H1 (cell line): ENCODE measurements around the gene KYNU. TPM values are rescaled to one million over a fixed set of nuclear protein-coding genes. Genes with fewer than 3 reads are reported as not detected.

Experiments
- CTCF ChIA-PET: fragments of 300-600 bp; sonication (Branson Sonifier 250); formaldehyde crosslinking; loops from one replicate; lab custom pipeline; 2021; ENCODE audit not compliant: partially characterized antibody; lab: Charles Lee
- POLR2A ChIA-PET: fragments of 300-600 bp; sonication (Branson Sonifier 250); formaldehyde crosslinking; loops from one replicate; lab custom pipeline; 2021; ENCODE audit warnings: inconsistent platforms; ENCODE audit not compliant: partially characterized antibody; lab: Charles Lee
- DNase-seq, 2 experiments: peaks; one replicate each; pipeline versions ENCODE4 v3.0.0 to v3.0.0-alpha.2; 2010 to 2022; ENCODE audit warnings: low spot score in 2 of 2, low read depth in 1 of 2, mixed read lengths in 1 of 2
- FAIRE-seq: peaks from 2 replicates; lab custom pipeline; 2011; peaks lifted over from hg19 to GRCh38; lab: Jason Lieb, UNC
- H2AFZ ChIP-seq: 2 replicates; pipeline ENCODE4 v1.8.1; 2012; ENCODE audit warnings: low read length, inconsistent platforms
- H2AK5ac ChIP-seq: 2 replicates; pipeline ENCODE4 v1.6.1; 2013; ENCODE audit warnings: low read depth, low read length
- H2BK120ac ChIP-seq: replicated peaks from 2 replicates; pipeline ENCODE3; 2013; ENCODE audit warnings: low read depth, low read length, inconsistent platforms
- H2BK12ac ChIP-seq: 2 replicates; pipeline ENCODE4 v1.6.1; 2013; ENCODE audit warnings: low read depth, low read length
- H2BK15ac ChIP-seq: 2 replicates; pipeline ENCODE4 v1.6.1; 2013; ENCODE audit warnings: low read length
- H2BK20ac ChIP-seq: 2 replicates; pipeline ENCODE4 v1.6.1; 2013; ENCODE audit warnings: low read length
- H2BK5ac ChIP-seq: 2 replicates; pipeline ENCODE4 v1.6.1; 2013; ENCODE audit warnings: low read depth, low read length
- H3K14ac ChIP-seq: 2 replicates; pipeline ENCODE4 v1.6.1; 2013; ENCODE audit warnings: inconsistent platforms; ENCODE audit not compliant: insufficient read length
- H3K18ac ChIP-seq: 2 replicates; pipeline ENCODE4 v1.6.1; 2013; ENCODE audit warnings: low read length; ENCODE audit errors: extremely low read depth
- H3K23ac ChIP-seq: 2 replicates; pipeline ENCODE4 v1.6.1; 2013; ENCODE audit warnings: inconsistent platforms; ENCODE audit not compliant: insufficient read length
- H3K23me2 ChIP-seq: 2 replicates; pipeline ENCODE4 v1.6.1; 2013; ENCODE audit warnings: low read depth, low read length
- H3K27ac ChIP-seq: 2 replicates; pipeline ENCODE4 v1.6.1; 2011; ENCODE audit warnings: low read depth, low read length, inconsistent platforms
- H3K27me3 ChIP-seq, 4 experiments: replicated peaks in 1 of 4; 1 replicate in 1 of 4; 2 replicates in 3 of 4; pipeline versions ENCODE4 v1.6.1 to v1.8.1; 2011 to 2013; ENCODE audit warnings: low read length in 3 of 4, mild to moderate bottlenecking in 3 of 4, inconsistent platforms in 2 of 4, mixed read lengths in 2 of 4, moderate library complexity in 1 of 4; ENCODE audit not compliant: control insufficient read depth in 3 of 4, insufficient read depth in 3 of 4; ENCODE audit errors: extremely low read depth in 1 of 4
- H3K36me3 ChIP-seq, 4 experiments: 2 replicates each; pipeline versions ENCODE4 v1.6.1 to v1.8.1; 2011 to 2013; ENCODE audit warnings: mild to moderate bottlenecking in 4 of 4, low read length in 3 of 4, moderate library complexity in 2 of 4, control low read depth in 1 of 4, inconsistent platforms in 1 of 4; ENCODE audit not compliant: insufficient read depth in 4 of 4, control insufficient read depth in 2 of 4
- H3K4ac ChIP-seq: replicated peaks from 2 replicates; pipeline ENCODE3; 2013; ENCODE audit warnings: low read length, low read depth, mixed read lengths, inconsistent platforms; ENCODE audit not compliant: insufficient read length
- H3K4me1 ChIP-seq, 4 experiments: replicated peaks in 1 of 4; 1 replicate in 1 of 4; 2 replicates in 3 of 4; pipeline versions ENCODE4 v1.6.1 to v1.8.1; 2011 to 2013; ENCODE audit warnings: low read length in 3 of 4, inconsistent platforms in 2 of 4, mixed read lengths in 1 of 4; ENCODE audit not compliant: insufficient read depth in 4 of 4, control insufficient read depth in 3 of 4
- H3K4me2 ChIP-seq, 2 experiments: 2 replicates each; pipeline versions ENCODE4 v1.6.1 to v1.8.1; 2011 to 2013; ENCODE audit warnings: low read depth in 2 of 2, low read length in 2 of 2, control low read depth in 1 of 2, inconsistent platforms in 1 of 2, mild to moderate bottlenecking in 1 of 2; ENCODE audit not compliant: insufficient read depth in 1 of 2
- H3K4me3 ChIP-seq, 4 experiments: fragments of 200-600, 300-600 bp in 1 of 4; sonication (generic), shearing (Covaris generic), sonication (Bioruptor Twin) in 1 of 4; 2 replicates each; pipeline versions ENCODE4 v1.5.1 to v1.8.1; 2011 to 2016; ENCODE audit warnings: low read length in 4 of 4, low read depth in 3 of 4, control low read depth in 2 of 4, inconsistent platforms in 2 of 4, mild to moderate bottlenecking in 2 of 4, mixed read lengths in 1 of 4, moderate library complexity in 1 of 4; ENCODE audit not compliant: insufficient read depth in 2 of 4; ENCODE audit errors: extremely low read depth in 1 of 4
- H3K56ac ChIP-seq: replicated peaks from 2 replicates; pipeline ENCODE3; 2013; ENCODE audit warnings: low read depth, mild to moderate bottlenecking, mixed read lengths, low read length, inconsistent platforms; ENCODE audit not compliant: insufficient read length
- H3K79me1 ChIP-seq: 2 replicates; pipeline ENCODE4 v1.6.1; 2013; ENCODE audit warnings: low read depth, low read length, control low read depth
- H3K79me2 ChIP-seq, 2 experiments: 2 replicates each; pipeline versions ENCODE4 v1.6.1 to v1.8.1; 2012 to 2013; ENCODE audit warnings: low read length in 2 of 2, mild to moderate bottlenecking in 2 of 2, inconsistent platforms in 1 of 2; ENCODE audit not compliant: insufficient read depth in 2 of 2, control insufficient read depth in 1 of 2
- H3K9ac ChIP-seq, 4 experiments: replicated peaks in 1 of 4; 1 replicate in 1 of 4; 2 replicates in 3 of 4; pipeline versions ENCODE4 v1.6.1 to v1.8.1; 2011 to 2013; ENCODE audit warnings: low read depth in 3 of 4, low read length in 3 of 4, control low read depth in 2 of 4, mild to moderate bottlenecking in 2 of 4, moderate library complexity in 2 of 4, inconsistent platforms in 1 of 4; ENCODE audit errors: extremely low read depth in 1 of 4
- H3K9me3 ChIP-seq, 2 experiments: 2 replicates each; pipeline versions ENCODE4 v1.6.1 to v1.8.1; 2012 to 2013; ENCODE audit warnings: mild to moderate bottlenecking in 2 of 2, moderate library complexity in 2 of 2, control low read depth in 1 of 2, inconsistent platforms in 1 of 2, low read depth in 1 of 2, low read length in 1 of 2, mixed read lengths in 1 of 2; ENCODE audit not compliant: insufficient read depth in 2 of 2
- H4K20me1 ChIP-seq, 2 experiments: replicated peaks in 1 of 2; 2 replicates each; pipeline versions ENCODE3 to v1.8.1; 2011 to 2013; ENCODE audit warnings: inconsistent platforms in 2 of 2, low read length in 2 of 2, mild to moderate bottlenecking in 1 of 2; ENCODE audit not compliant: insufficient read depth in 2 of 2, control insufficient read depth in 1 of 2
- H4K5ac ChIP-seq: 2 replicates; pipeline ENCODE4 v1.6.1; 2013; ENCODE audit warnings: low read length, low read depth, mixed read lengths, inconsistent platforms; ENCODE audit not compliant: insufficient read length
- H4K8ac ChIP-seq: 2 replicates; pipeline ENCODE4 v1.8.0; 2013; ENCODE audit warnings: mild to moderate bottlenecking, moderate library complexity, low read length, inconsistent platforms; ENCODE audit not compliant: insufficient read depth; ENCODE audit errors: extremely low read depth
- H4K91ac ChIP-seq: replicated peaks from 2 replicates; pipeline ENCODE3; 2013; ENCODE audit warnings: low read length, mixed read lengths, inconsistent platforms; ENCODE audit not compliant: insufficient read length
- CHD2 ChIP-seq: IDR thresholded peaks from 2 replicates; pipeline ENCODE4 v1.6.1; 2012; ENCODE audit warnings: low read length, improper control_type of control experiment
- FOSL1 ChIP-seq: IDR thresholded peaks from 2 replicates; pipeline ENCODE4 v1.6.1; 2011; ENCODE audit warnings: mild to moderate bottlenecking, low read depth, low read length, moderate library complexity; ENCODE audit not compliant: insufficient read depth
- GABPA ChIP-seq: IDR thresholded peaks from 2 replicates; pipeline ENCODE4 v1.6.1; 2011; ENCODE audit warnings: mild to moderate bottlenecking, low read length, moderate library complexity, borderline replicate concordance; ENCODE audit not compliant: insufficient read depth
- GTF2F1 ChIP-seq: IDR thresholded peaks from 2 replicates; pipeline ENCODE4 v1.6.1; 2012; ENCODE audit warnings: low read depth, low read length, improper control_type of control experiment, borderline replicate concordance
- JUN ChIP-seq: IDR thresholded peaks from 2 replicates; pipeline ENCODE4 v1.6.1; 2011; ENCODE audit warnings: low read depth, mild to moderate bottlenecking, improper control_type of control experiment, low read length
- RBBP5 ChIP-seq: IDR thresholded peaks from 2 replicates; pipeline ENCODE4 v1.7.1; 2012; ENCODE audit warnings: low read depth, mild to moderate bottlenecking, inconsistent platforms, low read length, moderate library complexity, borderline replicate concordance
- RFX5 ChIP-seq: IDR thresholded peaks from 2 replicates; pipeline ENCODE4 v1.6.1; 2011; ENCODE audit warnings: low read depth, low read length, improper control_type of control experiment, borderline replicate concordance
- RNF2 ChIP-seq: fragments of 200-900, 300-1000 bp; sonication (generic); IDR thresholded peaks from 2 replicates; pipeline ENCODE4 v1.7.1; 2016; ENCODE audit warnings: borderline replicate concordance, low read depth, mild to moderate bottlenecking, antibody characterized with exemption, low read length; ENCODE audit not compliant: poor library complexity, severe bottlenecking; ENCODE audit errors: missing control alignments
- SAP30 ChIP-seq: fragments of 300-600 bp; sonication (generic); IDR thresholded peaks from 2 replicates; pipeline ENCODE4 v1.7.1; 2012; ENCODE audit warnings: low read length, moderate library complexity, mild to moderate bottlenecking, inconsistent platforms; ENCODE audit not compliant: insufficient read depth, insufficient replicate concordance
- TAF1 ChIP-seq: IDR thresholded peaks from 2 replicates; pipeline ENCODE4 v1.6.1; 2011; ENCODE audit warnings: mild to moderate bottlenecking, low read depth, low read length
- TAF7 ChIP-seq: optimal IDR thresholded peaks from 2 replicates; pipeline ENCODE3; 2011; ENCODE audit warnings: low read depth, mild to moderate bottlenecking, inconsistent platforms, low read length, moderate library complexity, borderline replicate concordance
- YY1 ChIP-seq: IDR thresholded peaks from 2 replicates; pipeline ENCODE4 v1.6.1; 2011; ENCODE audit warnings: low read depth, mild to moderate bottlenecking, low read length
- ZNF274 ChIP-seq: IDR thresholded peaks from 2 replicates; pipeline ENCODE4 v1.7.0; 2012; ENCODE audit warnings: low read length, borderline replicate concordance; ENCODE audit errors: extremely low read depth
- WGBS, 2 experiments: shearing (Covaris generic) in 1 of 2; methylation state at CpG; one replicate each; pipeline versions ENCODE4 v1.1.6 to v1.1.7; 2013 to 2015; ENCODE audit warnings: low lambda C conversion rate in 2 of 2, mixed read lengths in 2 of 2, inconsistent platforms in 1 of 2, low coverage in 1 of 2, missing lambda C conversion rate in 1 of 2; ENCODE audit not compliant: insufficient replicate concordance in 2 of 2, insufficient coverage in 1 of 2, insufficient read length in 1 of 2; ENCODE audit errors: extremely low coverage in 1 of 2, missing lambda C conversion rate in 1 of 2; 5-methylcytosine and 5-hydroxymethylcytosine counted together
- polyA plus RNA-seq, 7 experiments: library from polyadenylated mRNA; depleted of rRNA in 3 of 7; stranded (reverse) in 5 of 7; unstranded in 2 of 7; fragments of >200 nt in 5 of 7; fragments of 200-250 nt in 2 of 7; gene quantifications; 1 replicate in 5 of 7; 2 replicates in 1 of 7; 4 replicates in 1 of 7; pipeline versions ENCODE4 v1.2.1 to v1.2.3, GENCODE V29; 2011 to 2013; ENCODE audit warnings: missing spikeins in 2 of 7, mixed read lengths in 2 of 7
- total RNA-seq: library from RNA; stranded (reverse); fragmentation: NEBNext Ultra II Directional; extraction: Animal tissue kit (Norgen Biotek cat#: 25700); gene quantifications from 2 replicates; pipeline ENCODE4 v1.2.1, GENCODE V29; 2021
- TF ChIP-seq, protein P1 (sequence below): IDR thresholded peaks from 2 replicates; pipeline ENCODE4 v1.6.1; 2012; ENCODE audit warnings: inconsistent platforms

KYNU gene
- total and polyA plus RNA-seq, 2 of the 8 experiments (the other 6 are each of a cell fraction or from before 2014, with no cell fraction given) = 0.09 to 0.13 TPM

DNA sequence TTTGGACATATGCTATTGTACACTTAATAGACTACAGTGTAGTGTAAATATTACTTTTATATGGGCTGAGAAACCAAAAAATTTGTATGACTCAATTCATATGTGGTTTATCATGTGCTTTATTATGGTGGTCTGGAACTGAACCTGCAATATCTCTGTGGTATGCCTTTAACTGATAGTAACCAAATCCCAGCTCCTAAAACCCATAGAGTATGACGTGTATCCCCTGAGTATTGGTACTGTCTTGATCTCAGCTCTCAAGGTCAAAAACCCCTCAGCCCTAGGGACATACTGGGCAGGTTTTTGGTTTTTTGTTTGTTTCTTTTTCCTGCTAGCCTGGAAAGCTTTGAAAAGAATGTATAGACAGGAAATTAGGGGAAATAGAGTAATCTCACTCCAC lies 209.6 kb downstream of the KYNU start:
- ChIA-PET CTCF (no interaction called here), POLR2A (no interaction called here)
- Histone ChIP-seq H3K36me3 (no peaks in the 10 kb centered on the region), H3K9ac (no peak overlapping the region), H2BK5ac (no peak overlapping the region), H4K5ac (no peak overlapping the region), H3K9me3 (no peaks in the 10 kb centered on the region; a peak in 1 of 4 replicates), H2BK120ac (no peak overlapping the region), H2BK12ac (no peak overlapping the region), H2AFZ (no peak overlapping the region), H4K91ac (no peak overlapping the region), H4K20me1 (no peaks in the 10 kb centered on the region), H3K14ac (no peak overlapping the region), H2BK20ac (no peak overlapping the region), H3K4me3 (no peak overlapping the region), H3K27me3 (no peaks in the 10 kb centered on the region), H2BK15ac (no peak overlapping the region), H4K8ac (no peak overlapping the region), H3K4ac (no peak overlapping the region), H3K79me1 (no peaks in the 10 kb centered on the region), H3K4me2 (no peak overlapping the region), H3K23me2 (no peaks in the 10 kb centered on the region), H3K23ac (no peak overlapping the region), H3K56ac (no peak overlapping the region), H3K79me2 (no peaks in the 10 kb centered on the region), H2AK5ac (no peak overlapping the region), H3K27ac (no peak overlapping the region), H3K4me1 (no peaks in the 10 kb centered on the region), H3K18ac (no peak overlapping the region)
- WGBS, 2 experiments = 92% methylated on average over 1 of the region's 1 CpG; no CpG with 5 or more reads in 1 of the 2 experiments
- FAIRE-seq = no peak
- DNase-seq = no peak
- TF ChIP-seq JUN = no peak
- TF ChIP-seq RFX5 = no peak
- TF ChIP-seq CHD2 = no peak
- no peak for TF ChIP-seq FOSL1
- TF ChIP-seq GABPA = no peak
- no peak for TF ChIP-seq YY1
- no peak for TF ChIP-seq TAF1
- no peak for TF ChIP-seq TAF7
- no peak for TF ChIP-seq GTF2F1
- no peak for TF ChIP-seq ZNF274
- TF ChIP-seq, protein P1, sequence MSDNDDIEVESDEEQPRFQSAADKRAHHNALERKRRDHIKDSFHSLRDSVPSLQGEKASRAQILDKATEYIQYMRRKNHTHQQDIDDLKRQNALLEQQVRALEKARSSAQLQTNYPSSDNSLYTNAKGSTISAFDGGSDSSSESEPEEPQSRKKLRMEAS = no peak
- no peak for TF ChIP-seq SAP30
- no peak for TF ChIP-seq RNF2
- TF ChIP-seq RBBP5 = no peak
